ENCODE measurements around the gene FBXO47. TPM values are rescaled to one million over a fixed set of nuclear protein-coding genes. Genes with fewer than 3 reads are reported as not detected.

The FBXO47 gene
- total and polyA plus RNA-seq, 9 of the 15 experiments (the other 6 are each of a cell fraction or from before 2014, with no cell fraction given) = not detected

- TF ChIP-seq DPF2 (IDR thresholded peaks at IDR 0.05) = no peak
- TF ChIP-seq SMAD2 (IDR thresholded peaks at IDR 0.05; ENCODE audit: low read depth, low read length) = no peak
- TF ChIP-seq ZNF668 (CRISPR knock-in tag; IDR thresholded peaks at IDR 0.05) = no peak
- TF ChIP-seq NRF1 (conservative IDR thresholded peaks at IDR 0.05 in 1 of 2, IDR thresholded peaks at IDR 0.05 in 1 of 2) = no peak
- no peak for TF ChIP-seq FOXA1 (IDR thresholded peaks at IDR 0.05; ENCODE audit: borderline replicate concordance)
- TF ChIP-seq GABPA (tag; conservative IDR thresholded peaks at IDR 0.05; ENCODE audit: low read depth) = peak; percentile 37
- no peak for TF ChIP-seq E2F3 (CRISPR knock-in tag; IDR thresholded peaks at IDR 0.05)
- no peak for TF ChIP-seq ZNF583 (CRISPR knock-in tag; IDR thresholded peaks at IDR 0.05)
- TF ChIP-seq AFF1 (IDR thresholded peaks at IDR 0.05; ENCODE audit: low read depth in 1 of 2, partially characterized antibody in 2 of 2) = no peak
- no peak for TF ChIP-seq TAF9B (IDR thresholded peaks at IDR 0.05; ENCODE audit: partially characterized antibody)
- no peak for TF ChIP-seq ZNF57 (CRISPR knock-in tag; IDR thresholded peaks at IDR 0.05)
- no peak for TF ChIP-seq SMAD4 (CRISPR knock-in tag; conservative IDR thresholded peaks at IDR 0.05)
Observed at GRCh38 chr17:39016193-39017153, 49.3 kb upstream of the FBXO47 start (continued).

Measured in K562 (cell line).